Activated CD8-positive, alpha-beta memory T cell treated with anti-CD3 and anti-CD28 coated beads for 1 hour (primary cell): Measurements from ENCODE around the gene LBHD2.
"Not testable (repeated sequence)": the region's sequence is repeated elsewhere in the genome, so short reads cannot be mapped to it uniquely, and the experiment has no call there.

Experiments
- DNase-seq, 2 donors: peaks; one replicate each; pipeline ENCODE4 v3.0.0-alpha.2; 2020; ENCODE audit warnings: low read depth in 1 of 2; ENCODE audit errors: extremely low read depth in 1 of 2

LBHD2 gene

DNA sequence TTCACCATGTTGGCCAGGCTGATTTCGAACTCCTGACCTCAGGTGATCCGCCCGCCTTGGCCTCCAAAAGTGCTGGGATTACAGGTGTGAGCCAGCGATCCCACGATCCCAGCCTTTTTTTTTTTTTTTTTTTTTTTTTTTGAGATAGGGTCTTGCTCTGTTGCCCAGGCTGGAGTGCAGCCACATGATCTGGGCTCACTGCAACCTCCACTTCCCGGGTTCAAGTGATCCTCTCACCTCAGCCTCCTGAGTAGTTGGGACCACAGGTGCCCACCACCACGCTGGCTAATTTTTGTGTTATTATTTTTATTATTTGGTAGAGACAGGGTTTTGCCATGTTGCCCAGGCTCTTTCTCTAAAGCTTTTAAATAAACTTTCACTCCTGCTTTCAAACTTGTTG, 33.5 kb downstream of the LBHD2 start:
- DNase-seq: not testable (repeated sequence)

DNA sequence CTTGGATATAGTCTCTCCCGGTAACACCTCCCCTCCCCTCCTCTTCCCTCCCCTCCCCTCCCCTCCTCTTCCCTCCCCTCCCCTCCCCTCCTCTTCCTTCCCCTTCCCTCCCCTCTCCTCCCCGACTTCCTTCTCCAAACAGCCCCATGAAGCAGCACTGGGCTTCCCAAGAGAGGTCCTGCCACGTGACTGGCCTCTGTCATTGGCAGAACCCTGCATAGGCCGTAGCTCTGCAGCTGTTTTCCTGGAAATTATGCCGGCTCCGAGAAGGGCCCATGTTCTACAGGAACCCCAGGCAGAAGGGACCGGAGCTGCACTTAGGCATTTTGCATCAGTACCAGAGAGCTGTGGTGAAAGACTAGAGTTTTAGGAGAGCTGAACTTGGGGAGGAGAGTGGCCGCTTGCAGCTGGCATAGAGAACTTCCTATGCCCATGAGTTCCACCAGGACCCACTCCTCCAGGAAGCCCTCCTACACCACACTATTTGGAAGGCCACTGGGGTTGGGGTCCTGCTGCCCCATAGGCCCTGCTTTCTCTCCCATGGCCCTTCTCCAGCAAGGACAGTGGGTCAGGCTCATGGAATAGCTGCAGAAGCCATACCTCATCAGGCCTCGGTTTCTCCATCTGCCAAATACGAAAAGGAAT, 34.1 kb downstream of the LBHD2 start:
- no peak for DNase-seq

DNA sequence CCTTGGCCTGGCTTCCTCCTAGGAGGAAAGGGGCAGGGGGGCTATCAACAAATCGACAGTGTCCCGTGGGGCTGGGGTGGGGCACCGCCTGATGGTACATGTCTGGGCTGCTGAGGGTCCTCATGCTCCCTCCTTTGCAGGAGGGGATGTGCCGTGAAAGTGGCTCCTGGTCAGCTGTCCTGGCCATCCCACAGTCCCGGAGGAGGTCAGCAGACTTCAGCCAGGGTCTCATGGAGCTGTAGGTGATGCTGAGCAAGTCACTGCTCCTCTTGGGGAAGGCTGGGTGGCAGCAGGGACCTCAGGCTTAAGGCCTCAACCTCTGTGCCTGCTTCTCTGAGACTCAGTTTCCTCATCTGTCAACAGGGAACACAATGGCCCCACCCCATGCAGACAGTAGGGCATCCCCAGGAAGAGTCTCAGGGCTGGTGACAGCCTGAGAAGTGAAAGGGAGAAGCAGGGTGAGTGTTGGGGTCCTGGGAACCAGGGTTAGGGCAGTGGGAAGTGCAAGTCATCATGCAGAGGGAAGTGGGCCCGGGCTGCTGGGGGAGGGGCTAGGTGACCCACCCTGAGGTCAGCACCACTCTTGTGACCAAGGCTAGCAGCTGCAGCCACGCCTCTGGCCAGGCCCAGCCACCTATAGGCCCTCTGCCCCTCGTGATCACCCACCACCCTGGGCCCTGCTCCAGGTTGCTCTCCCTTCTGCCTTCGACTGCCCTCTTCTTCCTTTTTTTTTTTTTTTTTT, 34.8 kb downstream of the LBHD2 start:
- DNase-seq: no peak

DNA sequence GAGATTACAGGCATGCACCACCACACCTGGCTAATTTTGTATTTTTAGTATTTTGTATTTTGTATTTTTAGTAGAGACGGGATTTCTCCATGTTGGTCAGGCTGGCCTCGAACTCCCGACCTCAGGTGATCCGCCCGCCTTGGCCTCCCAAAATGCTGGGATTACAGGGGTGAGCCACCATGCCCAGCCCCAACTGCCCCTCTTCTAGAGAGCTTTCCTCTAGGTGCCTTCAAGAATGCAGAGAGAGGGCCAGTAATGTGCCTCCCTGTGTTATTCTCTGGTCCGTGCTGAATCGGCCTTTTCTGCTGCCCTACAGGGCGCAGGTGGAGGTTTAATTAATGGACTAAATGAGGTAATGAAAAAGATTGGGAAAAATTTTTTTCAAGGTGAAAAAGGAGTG, 35.5 kb downstream of the LBHD2 start:
- not testable (repeated sequence) for DNase-seq

DNA sequence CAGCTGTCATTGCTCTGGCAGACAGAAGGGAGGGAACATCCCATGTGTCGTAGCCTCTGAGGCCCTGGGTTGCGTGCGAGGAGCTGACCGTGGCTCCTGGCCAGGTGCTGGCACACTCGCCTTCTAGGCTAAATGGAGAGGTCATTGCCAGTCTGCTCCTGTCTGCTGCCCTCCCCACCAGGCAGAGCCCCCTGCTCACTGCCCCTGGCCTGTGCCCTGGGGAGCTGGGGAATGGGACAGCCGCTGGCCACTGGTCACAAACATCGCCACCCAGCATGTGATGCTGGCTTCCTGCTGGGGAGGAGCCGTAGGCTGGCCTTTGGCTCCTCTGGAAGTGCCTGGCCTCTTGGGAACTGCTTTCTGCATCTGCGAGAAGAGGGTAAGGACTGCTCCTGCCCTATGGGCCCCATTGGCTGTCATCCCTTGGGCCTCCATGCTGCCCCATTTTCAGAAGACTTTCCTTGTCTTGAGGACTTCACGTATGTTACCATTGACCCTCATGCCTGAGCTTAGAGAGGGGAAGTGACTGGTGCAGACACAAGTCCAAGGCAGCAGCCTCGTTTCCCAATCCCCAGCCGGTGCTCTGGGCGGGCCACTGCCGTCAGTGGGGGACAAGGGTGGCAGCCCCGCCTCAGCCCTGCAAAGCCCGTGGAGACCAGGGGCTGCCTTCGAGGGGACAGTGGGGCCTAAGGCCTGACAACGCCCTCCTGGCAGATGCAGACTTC, 37.3 kb downstream of the LBHD2 start:
- no peak for DNase-seq

DNA sequence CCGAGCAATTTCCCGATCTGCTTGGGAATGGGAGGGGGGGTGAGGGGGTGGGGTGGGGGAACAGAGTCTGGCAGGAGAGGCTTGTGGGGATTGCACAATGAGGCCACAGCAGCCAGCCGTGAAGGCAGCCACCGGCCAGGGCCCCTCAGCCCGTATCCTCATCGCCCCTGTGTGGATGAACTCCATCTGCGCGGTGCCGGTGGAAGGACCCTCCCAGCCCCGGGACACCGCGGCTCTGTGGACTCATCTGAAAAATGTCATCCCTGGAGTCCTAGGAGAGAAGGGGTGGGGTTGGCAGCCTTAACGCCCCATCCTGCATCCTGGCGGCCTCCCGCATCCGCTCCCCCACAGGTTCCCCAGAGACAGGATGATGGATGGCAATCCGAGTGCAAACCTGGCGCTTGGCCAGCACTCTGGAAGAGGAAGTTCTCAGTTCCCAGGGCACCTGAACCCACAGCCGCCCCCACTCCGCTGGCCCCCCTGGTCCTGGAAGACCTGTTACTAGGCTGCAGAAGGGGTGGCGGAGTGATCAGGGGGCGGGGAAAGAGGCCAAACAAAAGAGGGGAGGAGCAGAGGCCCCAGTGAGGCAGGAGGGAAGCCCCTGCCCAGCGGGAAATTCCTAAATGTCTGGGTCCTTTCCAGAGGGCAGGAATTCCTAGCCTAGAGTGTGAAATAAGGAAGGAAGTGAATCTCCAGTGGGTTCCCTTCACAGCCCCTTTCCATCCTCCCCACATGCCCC, 38.0 kb downstream of the LBHD2 start:
- DNase-seq: no peak

DNA sequence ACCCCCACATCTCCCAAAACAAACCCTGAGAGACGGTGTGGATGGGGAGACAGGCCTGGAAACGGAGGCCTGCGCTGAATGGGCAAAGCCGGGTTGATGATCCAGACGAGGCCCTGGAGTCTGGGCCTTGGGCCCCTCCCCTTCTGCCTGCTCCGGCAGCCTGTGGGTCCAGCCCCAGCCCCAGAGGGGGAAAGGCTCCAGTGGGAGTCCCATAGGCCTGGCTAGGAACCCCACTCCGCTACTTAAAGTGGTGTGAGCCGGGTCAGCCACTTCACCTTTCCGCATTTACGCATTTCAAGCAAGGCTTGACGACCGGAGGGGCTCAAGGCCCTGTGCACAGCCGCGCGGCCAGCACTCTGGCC, 38.6 kb downstream of the LBHD2 start:
- no peak for DNase-seq

DNA sequence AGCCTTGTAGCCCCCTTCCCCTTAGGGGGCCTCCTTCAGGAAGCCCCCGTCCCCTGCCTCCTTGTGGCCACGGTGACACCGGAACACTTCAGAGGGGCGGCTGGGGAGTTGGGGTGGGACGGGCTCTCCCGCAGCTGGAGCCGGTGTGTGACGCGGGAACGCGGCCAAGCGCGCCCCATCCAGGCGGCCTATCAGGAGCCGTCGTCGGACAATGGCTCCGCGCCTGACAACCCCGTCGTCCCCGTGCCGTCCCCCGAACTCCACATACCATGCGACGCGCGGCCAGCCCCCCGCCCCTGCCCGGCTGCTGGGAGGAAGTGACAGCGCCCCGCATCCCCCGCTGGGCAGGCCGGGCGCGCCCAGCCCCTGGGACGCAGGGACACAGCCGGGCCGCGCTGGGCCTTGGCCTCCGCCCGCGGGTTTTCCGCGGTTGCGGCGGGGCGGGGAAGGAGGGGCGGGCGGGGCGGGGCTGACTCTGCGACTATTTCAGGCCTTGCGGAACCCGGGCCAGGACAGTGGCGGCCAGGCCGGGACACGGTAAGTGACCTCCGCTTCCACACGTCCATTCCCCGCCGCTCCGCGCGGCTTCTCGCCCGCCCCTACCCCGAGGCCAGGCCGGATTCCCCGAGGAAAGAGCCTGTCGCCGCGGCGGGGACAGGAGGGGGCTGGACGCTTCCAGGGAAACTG, 39.1 kb downstream of the LBHD2 start, which contains the start of gene TNFAIP2:
TSS of gene TNFAIP2 (plus strand) at position 515 of the 687 bp plus-strand sequence. CDS start 2,997 bp downstream, outside the sequence.
- no peak for DNase-seq

DNA sequence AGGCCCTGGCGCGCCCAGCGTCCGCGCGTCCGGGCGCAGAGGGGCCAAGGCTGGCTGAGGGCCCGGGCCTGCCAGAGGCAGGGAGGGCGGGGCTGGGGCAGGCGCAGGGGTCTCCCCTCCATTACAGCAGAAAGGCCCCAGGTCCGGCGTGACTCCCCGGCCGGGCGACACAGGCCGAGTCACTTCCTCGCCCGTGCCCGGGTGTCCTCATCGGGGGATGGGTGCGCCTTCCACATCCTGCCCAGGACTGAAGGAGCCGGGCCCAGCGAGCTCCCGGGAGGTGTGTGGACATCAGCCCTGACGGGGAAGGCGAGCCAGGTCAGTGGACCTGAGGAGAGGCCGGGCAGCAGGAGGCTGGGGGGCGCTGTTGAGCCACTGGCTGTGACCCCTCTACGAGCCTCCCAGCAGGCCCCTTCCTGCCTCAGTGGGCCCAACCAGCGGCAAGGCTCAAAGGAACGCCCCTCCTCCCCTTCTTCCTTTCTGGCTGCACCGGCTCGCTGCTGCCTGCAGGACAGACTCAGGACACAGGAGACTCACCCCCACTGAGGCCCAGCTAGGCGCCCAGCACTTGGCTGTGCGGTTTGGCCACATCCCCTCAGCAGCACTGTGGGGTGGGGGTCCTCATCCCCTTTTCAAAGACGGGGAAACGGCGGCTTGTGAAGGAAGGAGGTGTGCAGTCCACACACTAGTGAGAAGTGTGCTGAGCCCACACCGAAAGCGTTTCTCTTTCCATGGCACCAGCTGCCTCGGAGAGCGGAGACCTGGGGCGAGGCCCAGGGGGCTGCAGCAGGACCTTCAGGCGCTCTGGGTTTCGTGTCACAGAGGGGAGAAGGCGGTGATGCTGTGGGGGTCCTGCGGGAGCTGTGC, 39.9 kb downstream of the LBHD2 start:
- DNase-seq: no peak

DNA sequence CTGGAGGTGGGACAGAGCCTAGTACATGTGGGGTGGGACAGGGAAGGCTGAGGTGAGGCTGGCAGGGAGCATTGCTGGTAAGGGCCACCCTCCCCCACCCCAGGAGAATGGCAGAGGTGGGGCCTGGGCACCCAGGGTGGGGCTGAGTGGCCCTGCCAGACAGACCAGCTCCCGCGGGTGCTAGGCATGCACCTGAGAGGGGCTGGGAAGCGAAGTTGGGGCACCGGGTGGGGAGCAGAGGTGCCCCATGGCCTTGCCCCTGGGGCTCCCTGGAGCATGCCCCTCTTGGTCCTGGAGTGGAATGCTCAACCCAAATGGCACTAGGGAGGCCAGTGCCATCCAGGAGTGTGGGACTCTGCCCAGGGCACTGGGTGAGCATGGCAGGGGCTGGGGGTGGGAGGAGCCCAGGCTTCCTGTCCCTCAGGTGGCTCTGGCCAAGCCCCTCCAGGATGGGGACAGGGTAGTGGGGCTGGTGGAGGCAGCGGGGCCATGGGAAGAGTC, 40.5 kb downstream of the LBHD2 start:
- DNase-seq: no peak

DNA sequence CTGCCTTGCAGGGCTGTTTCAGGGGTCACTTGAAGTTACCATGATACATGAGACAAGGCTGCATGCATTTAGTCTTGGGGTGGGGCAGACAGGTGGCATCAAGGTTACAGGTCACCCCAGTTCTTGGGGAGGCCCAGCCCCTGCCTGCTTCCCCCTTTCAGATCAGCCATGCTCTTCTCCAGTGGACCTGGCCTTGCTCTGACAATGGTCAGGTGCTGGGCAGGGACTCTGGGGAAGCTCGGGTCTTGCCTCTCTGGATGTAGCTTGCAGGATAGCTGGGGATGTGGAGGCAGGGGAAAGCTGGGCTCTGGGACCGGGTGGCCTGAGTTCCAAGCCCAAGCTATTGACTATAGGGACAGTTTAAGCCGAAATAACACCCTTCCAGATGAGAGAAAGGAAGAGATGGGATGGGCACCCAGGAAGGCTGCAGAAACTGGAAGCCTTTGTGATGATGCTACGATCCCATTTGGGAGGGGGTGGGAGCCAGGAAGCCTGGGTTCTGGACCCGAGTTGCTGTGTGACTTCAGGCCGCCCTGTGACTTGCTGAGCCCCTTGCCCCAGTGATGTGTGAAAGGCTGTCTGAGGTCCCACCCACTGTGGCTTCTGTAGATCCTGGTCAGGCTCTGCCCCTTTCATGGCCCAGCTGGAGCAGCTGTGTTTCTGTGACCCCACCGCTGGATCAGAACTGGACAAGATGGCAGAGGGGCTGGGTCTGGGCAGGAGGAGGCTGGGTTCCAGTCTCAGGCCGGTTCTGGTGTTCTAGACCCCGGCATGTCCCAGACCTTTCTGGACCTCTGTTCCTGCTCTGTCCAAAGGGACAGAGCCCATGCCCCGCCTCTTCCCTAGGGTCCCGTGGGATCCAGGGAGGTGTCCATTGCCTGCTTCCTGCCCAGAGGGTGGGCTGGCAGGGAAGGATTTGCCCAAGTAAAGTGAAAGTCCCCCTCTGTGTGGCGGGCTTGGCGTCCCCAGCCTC, 41.4 kb downstream of the LBHD2 start:
- DNase-seq: no peak

DNA sequence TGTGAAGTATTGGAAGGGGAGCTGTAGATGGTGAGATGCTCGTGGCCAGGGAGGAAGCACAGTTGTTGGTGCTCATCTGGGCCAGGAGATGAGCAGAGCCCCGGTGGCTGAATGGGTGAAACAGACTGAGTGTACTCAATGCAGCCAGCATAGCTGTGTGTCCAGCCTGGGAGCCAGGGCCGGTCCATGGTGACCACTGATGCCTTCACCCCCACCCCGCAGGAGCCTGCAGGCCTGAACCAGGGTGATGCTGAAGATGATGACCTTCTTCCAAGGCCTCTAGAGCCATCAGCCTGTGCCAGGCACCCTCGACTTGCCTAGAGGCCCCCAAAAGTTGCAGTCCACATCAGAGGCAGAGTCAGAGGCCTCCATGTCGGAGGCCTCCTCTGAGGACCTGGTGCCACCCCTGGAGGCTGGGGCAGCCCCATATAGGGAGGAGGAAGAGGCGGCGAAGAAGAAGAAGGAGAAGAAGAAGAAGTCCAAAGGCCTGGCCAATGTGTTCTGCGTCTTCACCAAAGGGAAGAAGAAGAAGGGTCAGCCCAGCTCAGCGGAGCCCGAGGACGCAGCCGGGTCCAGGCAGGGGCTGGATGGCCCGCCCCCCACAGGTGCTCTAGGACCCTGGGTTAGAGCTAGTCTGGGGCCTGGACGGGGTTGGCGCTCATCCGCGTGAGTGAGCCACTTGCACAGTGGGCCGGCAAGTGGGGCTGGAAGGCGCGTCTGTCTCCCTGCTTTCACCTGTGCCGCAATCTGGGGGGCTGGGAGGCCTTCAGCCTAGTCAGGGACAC, 42.3 kb downstream of the LBHD2 start:
- DNase-seq: no peak

DNA sequence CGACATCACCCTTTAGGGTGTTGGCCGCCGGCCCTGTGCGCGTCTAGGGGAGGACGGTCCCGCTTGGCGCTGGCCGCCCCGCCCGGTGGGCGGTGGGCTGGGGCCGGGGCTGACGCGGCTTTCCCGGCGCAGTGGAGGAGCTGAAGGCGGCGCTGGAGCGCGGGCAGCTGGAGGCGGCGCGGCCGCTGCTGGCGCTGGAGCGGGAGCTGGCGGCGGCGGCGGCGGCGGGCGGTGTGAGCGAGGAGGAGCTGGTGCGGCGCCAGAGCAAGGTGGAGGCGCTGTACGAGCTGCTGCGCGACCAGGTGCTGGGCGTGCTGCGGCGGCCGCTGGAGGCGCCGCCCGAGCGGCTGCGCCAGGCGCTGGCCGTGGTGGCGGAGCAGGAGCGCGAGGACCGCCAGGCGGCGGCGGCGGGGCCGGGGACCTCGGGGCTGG, 42.9 kb downstream of the LBHD2 start:
- no peak for DNase-seq

DNA sequence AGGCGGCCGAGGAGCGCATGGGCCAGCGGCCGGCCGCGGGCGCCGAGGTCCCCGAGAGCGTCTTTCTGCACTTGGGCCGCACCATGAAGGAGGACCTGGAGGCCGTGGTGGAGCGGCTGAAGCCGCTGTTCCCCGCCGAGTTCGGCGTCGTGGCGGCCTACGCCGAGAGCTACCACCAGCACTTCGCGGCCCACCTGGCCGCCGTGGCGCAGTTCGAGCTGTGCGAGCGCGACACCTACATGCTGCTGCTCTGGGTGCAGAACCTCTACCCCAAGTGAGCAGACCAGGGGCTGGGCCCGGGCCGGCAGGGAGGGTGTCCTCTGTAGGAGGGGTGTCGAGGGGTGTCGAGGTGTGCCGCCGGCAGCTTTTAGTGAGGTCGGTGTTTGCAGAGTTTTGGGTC, 43.3 kb downstream of the LBHD2 start:
- no peak for DNase-seq

DNA sequence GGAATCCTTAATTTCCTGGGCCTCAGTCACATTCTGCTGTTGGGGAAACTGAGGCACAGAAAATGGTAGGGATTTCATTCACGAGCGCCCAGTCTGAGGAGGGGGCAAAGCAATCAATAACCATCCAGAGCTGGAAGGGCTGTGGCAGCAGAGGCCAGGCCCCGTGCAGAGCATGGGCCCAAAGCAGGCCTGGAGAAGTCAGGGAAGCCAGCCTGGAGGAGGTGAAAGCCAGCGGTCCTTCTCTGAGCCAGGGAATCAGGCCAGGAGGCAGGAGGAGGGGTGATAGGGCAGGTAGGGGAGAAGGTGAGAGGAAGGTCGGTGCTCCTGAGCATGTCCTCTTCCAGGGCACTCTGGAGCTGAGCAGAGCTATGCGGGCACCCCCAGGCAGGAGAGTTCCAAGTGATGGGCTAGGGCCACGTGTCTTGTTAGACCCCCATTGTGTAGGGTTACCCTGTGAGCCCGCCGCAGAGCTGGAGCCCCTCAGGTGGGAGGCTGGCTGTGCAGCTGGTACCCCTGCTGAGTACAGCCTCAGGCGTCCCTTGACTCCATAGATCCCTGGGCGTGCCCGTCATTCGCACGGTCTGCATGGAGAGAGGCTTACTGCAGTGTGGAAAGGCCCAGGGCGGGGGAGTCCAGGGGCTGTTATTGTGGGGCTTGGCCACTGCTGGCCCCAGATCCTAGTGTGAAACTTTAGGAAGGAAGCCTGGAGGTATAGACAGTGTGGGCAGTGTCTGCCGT, 44.0 kb downstream of the LBHD2 start:
- no peak for DNase-seq

DNA sequence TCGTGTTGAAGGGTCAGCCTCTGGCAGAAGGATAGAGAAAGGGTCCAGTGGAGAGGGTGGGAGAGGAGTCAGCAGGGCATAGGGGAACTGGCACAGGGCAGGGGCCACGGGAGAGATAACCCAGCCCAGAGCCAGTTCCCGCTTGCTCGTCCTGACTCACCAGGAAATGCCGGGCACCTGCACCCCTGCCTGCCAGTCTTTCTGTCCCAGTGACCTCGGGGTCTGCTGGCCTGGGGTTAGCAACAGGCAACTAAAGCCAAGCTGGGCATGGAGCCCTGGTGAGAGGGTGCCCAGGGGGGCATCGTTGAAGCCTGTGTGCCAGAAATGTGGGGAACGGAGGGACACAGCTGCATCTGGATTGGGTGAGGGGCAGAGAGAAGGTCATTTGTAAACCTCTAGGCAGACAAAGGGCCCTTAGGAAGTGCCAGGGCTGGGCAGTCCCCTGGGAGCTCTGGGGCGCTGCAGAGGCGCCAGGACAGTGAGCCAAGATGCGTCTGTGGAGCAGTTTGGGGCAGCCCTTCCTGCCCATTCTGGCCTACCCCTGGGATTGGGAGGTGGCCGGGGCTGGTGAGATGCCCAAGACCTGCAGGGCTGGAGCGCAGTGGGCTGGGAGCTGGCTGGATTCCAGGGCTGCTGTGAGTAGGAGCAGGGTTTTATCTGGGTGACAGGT, 44.8 kb downstream of the LBHD2 start:
- no peak for DNase-seq
